Panc1 (cell line): ENCODE results near the gene R3HDM4. TPM values are rescaled to one million over a fixed set of nuclear protein-coding genes. Genes with fewer than 3 reads are reported as not detected.

Source experiments
- ATAC-seq: fragments of 200-7000 bp; cut with Tn5 transposase; 2 replicates; pipeline ENCODE4 v1.9.1; 2020; ENCODE audit warnings: mild to moderate bottlenecking, moderate library complexity
- BruUV-seq: library from RNA; stranded (reverse); fragments of 400-500 nt; replicated peaks from 2 replicates; lab custom pipeline; 2021; lab: Mats Ljungman, UMichigan
- CTCF ChIA-PET: fragments of 300-600 bp; sonication (Branson Sonifier 250); formaldehyde crosslinking; loops from one replicate; lab custom pipeline; 2022; ENCODE audit warnings: antibody characterized with exemption; lab: Charles Lee
- POLR2A ChIA-PET: fragments of 300-600 bp; sonication (Branson Sonifier 250); formaldehyde crosslinking; loops from one replicate; lab custom pipeline; 2022; ENCODE audit warnings: antibody characterized with exemption; lab: Charles Lee
- DNase-seq: peaks from one replicate; pipeline ENCODE4 v3.0.0-alpha.2; 2010; ENCODE audit warnings: low read depth, low spot score
- H3K27ac ChIP-seq: 2 replicates; pipeline ENCODE4 v1.5.1; 2011; ENCODE audit warnings: mild to moderate bottlenecking, low read length, inconsistent platforms
- H3K27me3 ChIP-seq: fragments of 200-500 bp; sonication (Bioruptor generic); 2 replicates; pipeline ENCODE4 v1.6.0; 2014; ENCODE audit warnings: low read length, inconsistent platforms; ENCODE audit not compliant: control insufficient read depth, insufficient read depth
- H3K36me3 ChIP-seq: fragments of 200-500 bp; sonication (Bioruptor generic); 2 replicates; pipeline ENCODE4 v1.5.1; 2014; ENCODE audit warnings: inconsistent platforms, mild to moderate bottlenecking, low read length, moderate library complexity; ENCODE audit not compliant: control insufficient read depth, insufficient read depth
- H3K4me1 ChIP-seq: 2 replicates; pipeline ENCODE4 v1.5.1; 2011; ENCODE audit warnings: inconsistent platforms, mild to moderate bottlenecking, low read length, moderate library complexity; ENCODE audit not compliant: control insufficient read depth, insufficient read depth
- H3K4me3 ChIP-seq, 2 experiments: 2 replicates each; pipeline ENCODE4 v1.5.1; 2011 to 2012; ENCODE audit warnings: low read depth in 2 of 2, low read length in 2 of 2, mild to moderate bottlenecking in 2 of 2, inconsistent platforms in 1 of 2, moderate library complexity in 1 of 2
- H3K9me3 ChIP-seq: fragments of 200-500 bp; sonication (Bioruptor generic); 2 replicates; pipeline ENCODE4 v1.5.1; 2014; ENCODE audit warnings: low read depth, mild to moderate bottlenecking, inconsistent platforms, low read length, moderate library complexity; ENCODE audit not compliant: control insufficient read depth, insufficient read depth
- CTCF ChIP-seq: fragments of 450-650 bp; IDR thresholded peaks from 2 replicates; pipeline ENCODE4 v1.5.1; 2017; ENCODE audit warnings: mild to moderate bottlenecking
- POLR2AphosphoS5 ChIP-seq: IDR thresholded peaks from 2 replicates; pipeline ENCODE4 v1.6.1; 2012; ENCODE audit warnings: mild to moderate bottlenecking, low read depth, low read length, moderate library complexity
- REST ChIP-seq, 2 experiments: IDR thresholded peaks; 2 replicates each; pipeline ENCODE4 v1.6.1; 2011 to 2012; ENCODE audit warnings: low read depth in 2 of 2, control low read depth in 1 of 2, low read length in 1 of 2, mild to moderate bottlenecking in 1 of 2, moderate library complexity in 1 of 2; ENCODE audit not compliant: insufficient read depth in 1 of 2
- SIN3A ChIP-seq: IDR thresholded peaks from 2 replicates; pipeline ENCODE4 v1.6.1; 2012; ENCODE audit warnings: low read depth, mild to moderate bottlenecking, low read length, moderate library complexity, borderline replicate concordance; ENCODE audit not compliant: insufficient read depth
- TCF7L2 ChIP-seq: IDR thresholded peaks from 2 replicates; pipeline ENCODE4 v1.6.1; 2011; ENCODE audit warnings: mild to moderate bottlenecking, low read depth, low read length, inconsistent platforms
- in situ Hi-C: cut with HindIII; loops from 2 replicates; pipeline ENCODE4 v1.10.0; 2016; ENCODE audit warnings: low sequenced_read_pairs, low pct_unique_long_range_greater_than_20kb
- intact Hi-C: fragments of 100-400 bp; cut with micrococcal nuclease; formaldehyde crosslinking; loops from one replicate; pipeline ENCODE4 v1.10.0; 2022; ENCODE audit not compliant: unreplicated experiment
- total RNA-seq: library from RNA; stranded (reverse); gene quantifications from one replicate; pipeline ENCODE4 v1.2.1, GENCODE V29; 2021; ENCODE audit not compliant: unreplicated experiment

The R3HDM4 gene
- total RNA-seq, 1 experiment from 2014 or later, result 43.5 TPM

DNA sequence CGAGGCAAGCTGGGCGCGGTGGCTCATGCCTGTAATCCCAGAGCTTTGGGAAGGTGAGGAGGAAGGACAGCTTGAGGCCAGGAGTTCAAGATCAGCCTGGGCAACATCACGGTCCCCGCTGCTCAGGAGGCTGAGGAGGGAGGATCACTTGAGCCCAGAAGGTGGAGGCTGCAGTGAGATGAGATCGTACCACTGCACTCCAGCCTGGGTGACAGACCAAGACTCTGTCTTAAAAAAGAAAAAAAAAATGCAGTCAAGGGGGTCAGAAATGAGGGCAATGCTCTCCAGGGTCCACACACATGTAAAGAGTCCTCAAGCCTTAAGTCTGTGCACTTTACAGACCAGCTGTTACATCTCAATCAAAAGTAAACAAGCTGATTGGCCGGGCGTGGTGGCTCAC is 8.5 kb downstream of the R3HDM4 start:
- CTCF ChIA-PET, result no interaction called here
- DNase-seq, result no peak
- POLR2A ChIA-PET, result no interaction called here

GRCh38 chr19:903266-903797 is 9.7 kb downstream of the R3HDM4 start:
- ATAC-seq, result no peak
- POLR2A ChIA-PET, result no interaction called here
- Histone ChIP-seq H3K27ac (no peak overlapping the region), H3K27me3 (no peaks in the 10 kb centered on the region), H3K4me3 (no peak overlapping the region), H3K36me3 (no peaks in the 10 kb centered on the region), H3K4me1 (no peaks in the 10 kb centered on the region), H3K9me3 (no peaks in the 10 kb centered on the region)
- no peak for TF ChIP-seq REST (IDR thresholded peaks at IDR 0.05; ENCODE audit: insufficient read depth in 1 of 2, low read depth in 2 of 2, low read length in 1 of 2)
- no peak for TF ChIP-seq SIN3A
- no peak for TF ChIP-seq POLR2AphosphoS5
- TF ChIP-seq CTCF, result no peak
- TF ChIP-seq TCF7L2, result no peak
- in situ Hi-C loops, result no loop called here
- DNase-seq, result no peak
- CTCF ChIA-PET, result no interaction called here
- intact Hi-C loops, result no loop called here
- BruUV-seq, result no TSS peak

More for the DNA sequence above, 8.5 kb downstream of the R3HDM4 start:
- Histone ChIP-seq H3K9me3 (no peaks in the 10 kb centered on the region), H3K4me3 (no peak overlapping the region), H3K4me1 (no peaks in the 10 kb centered on the region), H3K27me3 (no peaks in the 10 kb centered on the region), H3K27ac (no peak overlapping the region), H3K36me3 (no peaks in the 10 kb centered on the region)
- no TSS peak for BruUV-seq
- TF ChIP-seq SIN3A, result no peak
- no peak for TF ChIP-seq CTCF
- no peak for TF ChIP-seq POLR2AphosphoS5
- no peak for TF ChIP-seq REST (IDR thresholded peaks at IDR 0.05; ENCODE audit: insufficient read depth in 1 of 2, low read depth in 2 of 2, low read length in 1 of 2)
- TF ChIP-seq TCF7L2, result no peak
- in situ Hi-C loops (no loop called here), intact Hi-C loops (no loop called here)
- no peak for ATAC-seq
